GM19025 (cell line): ENCODE measurements around the gene SNX22.

Experiments
- ATAC-seq: cut with Tn5 transposase; IDR thresholded peaks from one replicate; pipeline ENCODE4 v1.9.1; 2021; ENCODE audit warnings: mild to moderate bottlenecking, low read depth, moderate library complexity; ENCODE audit not compliant: unreplicated experiment

The SNX22 gene

DNA sequence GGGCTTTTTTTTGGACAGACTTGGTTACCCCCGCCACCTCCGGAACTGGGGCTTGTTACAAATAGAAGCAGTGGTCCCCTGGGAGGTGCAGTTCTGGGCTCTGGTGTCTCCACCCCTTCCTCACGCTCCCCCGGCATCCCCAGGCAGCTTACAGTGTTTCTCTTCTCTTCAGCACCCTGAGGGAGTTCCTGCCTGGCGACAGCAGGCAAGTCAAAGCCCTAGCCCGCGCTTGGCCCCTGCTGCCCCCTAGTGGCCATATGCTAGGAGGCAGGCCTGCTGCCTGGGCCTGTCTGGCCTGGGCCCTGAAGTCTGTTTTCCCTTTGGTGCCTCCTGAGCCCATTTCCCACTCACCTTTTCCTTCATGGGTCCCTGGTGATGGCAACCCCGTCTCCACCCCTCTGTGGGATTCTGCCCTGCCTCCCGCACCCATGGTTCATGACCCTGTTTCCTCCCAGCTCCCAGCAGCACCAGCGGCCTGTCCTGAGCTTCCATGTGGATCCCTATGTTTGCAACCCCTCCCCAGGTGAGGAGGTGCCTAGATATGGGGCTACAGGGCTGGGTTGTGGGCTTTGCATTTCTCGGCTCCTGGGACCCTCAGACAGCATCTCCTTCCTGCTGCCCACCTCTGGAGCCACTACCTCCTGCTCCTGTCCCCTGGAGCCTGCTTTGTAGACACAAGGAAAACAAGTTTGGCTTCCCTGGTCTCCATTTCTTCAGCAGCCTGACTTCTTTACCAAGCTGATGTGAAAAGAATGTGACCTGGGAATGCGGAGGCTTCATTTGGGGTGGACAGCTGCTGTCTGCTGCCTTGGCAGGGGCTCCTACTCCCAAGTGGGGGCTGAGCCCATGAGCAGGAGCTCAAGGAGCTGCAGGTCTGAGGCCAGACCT, 2.2 kb downstream of the SNX22 start:
- ATAC-seq: peak; percentile 47

DNA sequence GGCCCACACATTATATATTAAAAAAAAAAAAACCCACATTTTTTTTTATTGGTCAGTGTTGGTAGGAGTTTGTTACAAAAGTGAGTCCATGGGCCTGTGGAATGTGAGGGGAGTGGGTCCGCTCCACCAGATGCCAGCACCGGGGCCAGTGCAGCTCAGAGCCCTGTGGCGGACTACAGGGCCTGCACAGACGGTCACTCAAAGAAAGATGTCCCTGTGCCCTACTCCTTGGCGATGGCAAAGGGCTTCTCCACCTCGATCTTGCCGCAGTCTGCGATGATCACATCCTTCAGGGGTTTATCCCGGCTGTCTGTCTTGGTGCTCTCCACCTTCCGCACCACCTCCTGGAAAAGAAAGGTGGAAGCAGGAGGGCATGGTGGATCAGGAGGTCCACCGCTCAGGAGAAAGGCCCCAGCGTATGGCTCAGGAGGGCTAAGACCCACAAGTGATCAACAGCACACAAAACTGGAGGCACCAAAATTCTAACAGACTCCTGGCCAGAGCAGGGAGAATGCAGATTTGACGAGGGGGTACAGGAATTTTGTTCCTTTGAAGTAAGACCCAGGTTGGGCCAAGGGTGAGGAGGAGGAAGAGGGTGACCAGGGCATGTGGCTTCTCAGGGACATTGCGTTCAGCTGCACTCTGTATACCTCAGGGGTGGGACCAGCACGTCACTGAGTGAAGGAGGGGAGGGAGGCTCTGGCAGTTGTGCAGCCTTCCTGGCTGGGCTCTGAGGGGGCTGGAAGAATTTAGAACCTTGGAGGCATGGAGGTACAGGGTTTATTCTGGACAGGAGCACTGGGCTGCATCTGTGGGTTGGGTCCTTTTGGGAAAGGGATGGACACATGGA, 4.5 kb downstream of the SNX22 start:
- no peak for ATAC-seq

DNA sequence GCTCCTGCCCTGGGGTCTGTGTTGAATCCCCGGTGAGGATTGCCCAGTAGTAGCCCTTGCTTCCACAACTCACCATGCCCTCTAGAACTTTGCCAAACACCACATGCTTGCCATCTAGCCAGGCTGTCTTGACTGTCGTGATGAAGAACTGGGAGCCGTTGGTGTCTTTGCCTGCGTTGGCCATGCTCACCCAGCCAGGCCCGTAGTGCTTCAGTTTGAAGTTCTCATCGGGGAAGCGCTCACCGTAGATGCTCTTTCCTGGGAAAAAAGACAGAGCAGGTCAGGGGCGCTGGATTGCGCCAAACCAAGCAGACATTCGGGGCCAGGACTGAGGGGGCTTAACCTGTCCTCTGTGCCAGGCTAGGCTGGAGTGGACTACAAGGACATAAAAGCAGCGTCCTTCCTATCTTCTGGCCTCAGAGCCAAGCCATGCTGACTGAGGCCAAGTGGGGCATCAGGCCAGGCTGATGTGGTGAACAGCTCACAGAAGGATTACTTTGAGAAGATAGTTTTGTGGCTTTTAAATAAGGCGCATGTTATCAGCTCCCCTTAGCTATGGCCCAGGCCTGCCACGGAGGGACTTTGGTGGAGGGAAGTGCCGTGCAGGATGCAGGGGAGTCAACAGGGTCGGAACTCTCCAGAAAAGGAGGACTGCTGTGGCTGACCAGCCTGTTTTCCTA, 5.3 kb downstream of the SNX22 start:
- no peak for ATAC-seq

DNA sequence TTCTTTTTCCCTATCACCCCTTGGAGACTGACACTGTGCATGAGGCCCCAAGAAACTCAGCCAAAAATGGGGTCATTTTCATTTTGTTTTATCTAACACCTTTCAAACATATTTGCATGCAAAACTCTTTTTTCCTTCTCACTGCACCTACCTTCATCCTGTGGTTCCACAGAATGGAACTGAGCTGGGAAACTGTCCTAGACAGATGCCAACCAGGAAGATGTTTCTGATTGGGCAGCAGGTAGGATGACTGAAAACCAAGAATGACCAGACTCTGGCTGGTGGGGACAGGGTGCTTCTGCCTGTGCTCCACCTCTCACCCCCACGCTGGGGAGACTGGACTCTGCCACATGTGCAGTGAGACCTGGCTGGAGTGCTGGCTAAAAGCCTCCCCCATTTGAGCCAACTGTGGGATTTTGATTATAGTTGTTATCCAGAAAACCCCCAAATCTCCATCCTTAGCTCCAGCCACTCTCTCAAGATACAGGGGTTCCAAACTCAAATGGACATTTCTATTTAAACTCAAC, 6.1 kb downstream of the SNX22 start:
- no peak for ATAC-seq

DNA sequence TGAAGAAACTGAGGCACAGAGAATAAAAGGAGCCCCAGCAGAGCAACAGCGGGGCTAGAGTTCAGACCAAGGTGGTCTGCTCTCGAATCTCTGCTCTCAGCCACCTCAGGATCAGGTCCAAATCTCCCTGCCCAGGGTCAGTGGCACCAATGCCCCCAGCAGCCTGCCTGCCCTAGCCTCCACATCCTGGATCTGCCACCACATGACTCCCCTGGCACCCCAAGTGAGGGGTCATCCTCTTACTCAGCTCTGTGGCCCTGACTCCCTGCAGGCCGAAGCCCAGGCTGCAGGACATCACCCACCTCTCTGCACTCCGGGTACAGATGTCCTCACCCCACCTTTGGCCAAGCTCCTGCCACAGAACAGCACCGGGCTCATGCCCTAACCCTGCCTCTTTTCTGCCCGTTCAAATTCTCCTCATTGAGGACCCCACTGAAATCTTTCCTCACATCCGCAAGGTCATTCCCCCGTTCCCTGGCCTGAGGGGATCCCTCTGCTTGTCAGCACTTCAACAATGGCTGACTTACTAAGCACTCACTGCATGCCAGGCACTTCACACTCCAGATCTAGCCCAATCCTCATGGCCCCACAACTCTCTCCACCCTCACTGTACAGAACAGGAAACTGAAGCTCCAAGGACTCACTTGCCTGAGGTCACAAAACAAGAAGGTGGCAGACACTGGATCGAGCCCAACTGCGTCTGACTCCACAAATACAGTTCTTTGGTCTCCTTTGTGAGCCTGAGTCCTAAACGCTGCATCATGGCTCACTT, 7.0 kb downstream of the SNX22 start:
- ATAC-seq: no peak

DNA sequence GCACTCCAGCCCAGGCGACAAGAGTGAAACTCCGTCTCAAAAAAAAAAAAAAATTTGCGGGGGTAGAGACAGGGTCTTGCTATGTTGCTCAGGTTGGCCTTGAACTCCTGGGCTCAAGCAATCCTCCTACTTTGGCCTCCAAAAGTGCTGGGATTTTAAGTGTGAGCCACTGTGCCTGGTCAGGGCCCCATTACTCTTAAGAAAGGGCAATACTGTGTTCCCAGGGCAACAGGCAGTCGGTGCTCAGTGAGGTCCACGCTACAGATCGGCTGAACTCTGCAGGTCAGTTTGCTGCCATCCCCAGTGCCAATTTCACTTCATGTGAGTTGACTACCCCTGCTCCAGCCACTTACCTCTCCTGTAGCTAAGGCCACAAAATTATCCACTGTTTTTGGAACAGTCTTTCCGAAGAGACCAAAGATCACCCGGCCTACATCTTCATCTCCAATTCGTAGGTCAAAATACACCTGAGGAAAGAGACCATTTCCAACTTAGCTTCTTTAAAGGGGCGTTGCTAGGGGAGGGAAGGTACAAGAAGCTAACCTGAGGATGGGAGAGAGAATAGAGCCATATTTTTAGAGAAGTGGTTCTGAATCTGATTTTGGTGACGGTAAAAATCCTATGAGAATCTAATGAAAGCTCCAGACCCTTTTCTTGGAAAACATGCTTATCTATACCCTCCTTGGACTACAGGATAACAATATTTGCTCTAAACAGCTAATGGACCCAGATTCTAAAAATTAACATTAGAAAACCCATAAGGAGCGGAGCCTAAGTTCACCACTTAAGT, 10.4 kb downstream of the SNX22 start:
- no peak for ATAC-seq

DNA sequence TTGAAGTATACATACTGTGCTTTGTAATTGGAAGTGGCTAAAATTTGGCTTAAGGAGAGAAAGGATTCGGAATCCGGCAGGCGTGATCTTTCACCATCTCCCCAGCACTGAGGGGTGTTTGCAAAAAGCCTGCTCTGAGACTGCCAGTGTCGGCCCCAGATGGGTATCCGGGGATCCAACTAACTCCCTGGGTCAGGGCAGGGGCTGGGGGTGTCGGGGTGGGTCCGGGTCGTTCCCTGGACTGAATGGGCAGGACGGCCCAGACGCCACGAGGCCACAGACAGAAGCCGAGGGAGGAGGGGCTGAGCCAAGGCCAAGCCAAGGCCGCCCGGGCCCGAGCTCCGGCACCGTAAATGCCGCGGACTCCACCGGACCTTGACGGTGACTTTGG, 10.9 kb downstream of the SNX22 start:
- ATAC-seq: peak; percentile 18

DNA sequence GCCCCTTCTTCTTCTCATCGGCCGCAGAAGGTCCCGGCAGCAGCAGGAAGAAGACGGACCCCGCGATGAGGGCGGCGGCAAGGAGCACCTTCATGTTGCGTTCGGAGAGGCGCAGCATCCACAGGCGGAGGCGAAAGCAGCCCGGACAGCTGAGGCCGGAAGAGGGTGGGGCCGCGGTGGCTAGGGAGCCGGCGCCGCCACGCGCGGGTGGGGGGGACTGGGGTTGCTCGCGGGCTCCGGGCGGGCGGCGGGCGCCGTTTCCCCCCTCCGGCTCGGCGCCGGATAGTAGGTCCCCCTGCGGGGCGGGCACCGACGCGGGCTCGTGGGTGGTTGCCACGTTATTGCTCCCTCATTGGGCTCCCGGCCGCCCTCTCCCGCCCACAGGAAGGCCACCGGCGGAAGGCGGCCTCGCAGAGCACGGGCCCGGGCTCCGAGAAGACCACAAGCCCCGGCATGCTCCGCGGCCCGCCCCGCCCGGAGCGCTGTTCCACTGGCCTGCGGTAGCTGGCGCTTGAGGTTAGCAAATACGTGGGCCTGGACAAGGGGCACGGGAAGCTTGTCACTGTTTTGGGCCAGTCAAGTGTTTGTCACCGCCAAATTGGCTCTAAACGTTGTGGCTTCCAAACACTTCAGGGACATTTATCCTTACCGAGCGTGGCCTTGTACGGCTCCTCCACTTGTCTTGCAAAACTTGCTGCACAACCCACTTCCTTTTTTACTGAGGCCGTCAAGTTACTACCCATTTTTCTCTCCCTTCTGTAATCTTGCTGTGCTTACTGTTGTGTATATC, 11.5 kb downstream of the SNX22 start, which contains the start of gene PPIB:
Gene PPIB (minus strand): TSS at position 154 of the 790 bp plus-strand sequence. CDS start 36 bp downstream, at position 118.
- ATAC-seq: peak; percentile 89

DNA sequence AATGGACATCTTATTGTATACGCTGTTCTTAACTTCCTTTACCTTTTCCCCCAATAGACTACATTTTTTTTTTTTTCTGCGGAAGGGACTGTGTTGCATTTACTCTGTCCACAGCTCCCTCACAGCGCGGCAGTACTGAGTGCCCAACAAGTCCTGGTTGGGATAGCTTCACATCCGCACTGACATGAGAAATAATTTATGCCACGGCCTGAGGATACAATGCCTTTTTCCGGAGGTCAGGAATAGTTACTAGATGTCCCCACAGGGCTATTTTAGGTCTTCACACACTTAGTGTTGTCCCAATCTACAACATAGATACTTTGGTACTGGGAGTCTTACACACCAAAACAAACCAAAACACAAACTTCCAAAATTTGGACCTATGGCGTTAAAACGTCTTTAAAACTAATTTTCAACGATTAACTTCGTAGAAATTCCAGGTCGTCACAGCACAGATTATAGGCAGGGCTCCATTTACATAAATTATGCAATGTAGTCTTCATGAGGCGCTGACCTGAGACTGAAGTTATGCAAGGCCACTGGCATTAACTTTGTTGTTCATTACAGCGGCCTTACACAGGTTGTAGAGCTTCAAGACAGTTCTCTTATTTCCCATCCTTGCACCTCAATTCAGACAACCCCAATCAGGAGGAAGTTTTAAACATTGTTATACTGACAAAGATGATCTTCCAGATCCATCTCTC, 12.3 kb downstream of the SNX22 start:
- no peak for ATAC-seq

DNA sequence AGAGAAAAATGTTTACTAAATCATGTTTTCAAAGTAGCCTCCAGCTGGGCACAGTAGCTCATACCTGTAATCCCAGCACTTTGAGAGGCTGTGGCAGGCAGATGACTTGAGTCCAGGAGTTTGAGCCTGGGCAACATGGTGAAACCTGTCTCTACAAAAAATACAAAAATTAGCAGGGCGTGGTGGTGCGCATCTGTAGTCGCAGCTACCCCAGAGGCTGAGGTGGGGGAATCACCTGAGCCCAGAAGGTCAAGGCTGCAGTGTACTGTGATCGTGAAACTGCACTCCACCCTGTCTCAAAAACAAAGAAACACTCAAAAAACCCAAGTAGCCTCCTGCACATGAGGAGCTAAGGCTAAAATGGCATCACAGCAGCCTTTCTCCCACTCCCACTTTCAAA, 12.9 kb downstream of the SNX22 start:
- ATAC-seq: no peak

DNA sequence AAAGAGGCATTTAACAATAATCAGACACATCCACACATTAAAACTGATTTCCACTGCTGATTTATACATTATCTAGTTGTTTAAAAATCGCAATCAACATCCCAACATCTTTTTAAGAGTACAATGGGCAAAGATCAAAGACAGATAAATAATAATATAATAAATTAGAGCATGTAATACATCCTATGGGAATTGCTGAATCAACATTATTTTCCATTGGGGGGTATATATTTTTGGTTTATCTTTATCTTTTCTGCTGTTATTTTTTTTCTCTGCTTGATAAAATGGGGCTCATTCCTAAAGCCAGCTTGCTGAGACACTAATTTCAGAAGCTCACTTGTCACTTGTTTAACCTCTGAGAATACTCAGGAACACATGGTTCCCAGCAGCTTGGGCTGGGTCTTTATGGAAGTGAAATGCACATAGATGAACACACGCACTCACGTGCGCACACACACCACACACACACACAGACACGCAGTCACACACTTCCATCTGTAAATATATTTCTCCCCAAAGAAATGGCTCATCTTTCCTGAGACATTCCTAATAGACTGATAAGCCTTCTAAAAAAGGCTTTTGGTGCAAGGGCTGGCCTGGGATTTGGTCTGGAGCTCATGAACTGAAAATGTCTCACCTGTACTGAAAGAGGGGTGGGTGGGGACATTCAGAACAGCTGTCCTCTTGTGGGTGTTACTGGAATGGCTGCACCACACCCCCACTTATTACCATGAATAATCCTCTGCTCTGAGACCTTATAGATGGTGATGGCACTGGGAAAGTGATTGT, 14.8 kb downstream of the SNX22 start:
- ATAC-seq: no peak

DNA sequence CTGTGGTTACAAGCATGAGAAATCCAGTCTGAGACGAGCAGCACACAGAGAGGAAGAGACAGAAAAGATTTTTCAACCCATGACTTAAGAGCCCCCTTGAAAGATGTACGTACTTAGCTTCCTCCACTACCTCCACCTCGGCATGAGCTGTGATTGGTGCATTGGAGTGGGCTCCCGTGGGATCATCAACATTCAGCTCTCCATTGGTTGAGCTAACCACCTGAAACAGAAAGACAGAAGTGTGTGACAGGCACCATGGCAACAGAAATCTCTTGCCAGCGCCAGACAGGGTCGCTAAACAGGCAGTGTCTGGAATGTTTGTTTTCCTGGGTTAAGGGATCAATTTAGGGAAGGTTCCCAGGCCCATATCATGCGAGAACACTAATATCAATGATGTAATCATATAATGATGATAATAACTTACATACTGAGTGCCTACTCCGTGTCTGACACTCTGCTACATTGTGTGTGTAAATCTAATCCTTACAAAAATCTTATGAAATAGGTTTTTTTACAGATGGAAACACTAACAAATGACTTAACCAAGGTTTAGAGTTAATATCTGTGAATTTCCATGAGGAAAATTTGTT, 28.8 kb downstream of the SNX22 start:
- ATAC-seq: peak; percentile 61

DNA sequence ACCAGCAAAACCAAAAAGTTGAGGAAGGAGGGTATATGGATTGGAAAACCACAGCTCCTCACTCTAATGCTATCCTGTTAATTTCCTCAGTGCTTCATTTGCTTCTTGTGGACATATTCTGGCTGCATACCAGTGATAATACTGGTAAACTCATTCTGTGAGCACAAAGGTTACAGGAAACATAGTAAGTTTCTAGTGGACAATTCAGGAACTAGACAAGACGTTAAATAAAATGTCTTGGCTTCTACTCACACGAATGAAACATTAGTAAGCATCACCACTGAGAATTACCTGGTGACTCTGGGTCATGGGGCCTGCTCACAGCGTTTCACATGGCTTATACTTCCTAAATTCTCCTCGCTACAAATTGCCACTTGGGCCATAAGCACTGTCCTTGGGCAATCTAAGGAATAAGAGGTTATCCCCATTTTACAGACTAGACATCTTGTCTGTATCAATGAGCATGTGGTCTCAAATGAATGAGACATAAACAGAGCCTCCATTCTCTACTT, 31.4 kb downstream of the SNX22 start:
- no peak for ATAC-seq

DNA sequence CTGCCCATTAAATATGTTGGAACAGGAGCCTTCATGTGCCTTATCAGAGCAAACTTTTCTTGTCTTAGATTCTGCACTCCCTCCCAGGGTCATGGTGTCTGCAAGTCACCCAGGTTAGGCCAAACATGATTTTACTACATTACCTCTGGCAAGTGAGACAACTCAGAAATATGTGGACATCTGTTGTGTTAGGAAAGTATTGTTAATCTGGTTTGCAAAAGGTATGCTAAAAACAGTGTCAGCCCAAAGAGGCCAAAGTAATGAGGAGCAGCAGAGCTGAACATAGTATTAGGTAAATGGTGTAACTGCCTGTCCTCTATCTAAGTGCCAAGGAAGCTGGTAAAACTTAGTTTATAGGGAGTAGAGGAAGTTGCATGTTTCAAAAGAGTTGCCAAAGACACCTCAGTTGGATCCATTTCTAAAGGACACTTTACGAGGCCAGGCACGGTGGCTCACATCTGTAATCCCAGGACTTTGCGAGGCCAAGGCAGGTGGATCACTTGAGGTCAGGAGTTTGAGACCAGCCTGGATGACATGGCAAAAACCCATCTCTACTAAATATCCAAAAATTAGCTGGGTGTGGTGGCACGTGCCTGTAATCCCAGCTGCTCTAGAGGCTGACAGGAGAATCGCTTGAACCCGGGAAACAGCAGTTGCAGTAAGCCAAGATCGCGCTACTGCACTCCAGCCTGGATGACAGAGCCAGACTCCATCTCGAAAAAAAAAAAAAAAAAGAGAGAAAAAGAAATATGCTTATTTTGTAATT, 33.8 kb downstream of the SNX22 start:
- no peak for ATAC-seq

DNA sequence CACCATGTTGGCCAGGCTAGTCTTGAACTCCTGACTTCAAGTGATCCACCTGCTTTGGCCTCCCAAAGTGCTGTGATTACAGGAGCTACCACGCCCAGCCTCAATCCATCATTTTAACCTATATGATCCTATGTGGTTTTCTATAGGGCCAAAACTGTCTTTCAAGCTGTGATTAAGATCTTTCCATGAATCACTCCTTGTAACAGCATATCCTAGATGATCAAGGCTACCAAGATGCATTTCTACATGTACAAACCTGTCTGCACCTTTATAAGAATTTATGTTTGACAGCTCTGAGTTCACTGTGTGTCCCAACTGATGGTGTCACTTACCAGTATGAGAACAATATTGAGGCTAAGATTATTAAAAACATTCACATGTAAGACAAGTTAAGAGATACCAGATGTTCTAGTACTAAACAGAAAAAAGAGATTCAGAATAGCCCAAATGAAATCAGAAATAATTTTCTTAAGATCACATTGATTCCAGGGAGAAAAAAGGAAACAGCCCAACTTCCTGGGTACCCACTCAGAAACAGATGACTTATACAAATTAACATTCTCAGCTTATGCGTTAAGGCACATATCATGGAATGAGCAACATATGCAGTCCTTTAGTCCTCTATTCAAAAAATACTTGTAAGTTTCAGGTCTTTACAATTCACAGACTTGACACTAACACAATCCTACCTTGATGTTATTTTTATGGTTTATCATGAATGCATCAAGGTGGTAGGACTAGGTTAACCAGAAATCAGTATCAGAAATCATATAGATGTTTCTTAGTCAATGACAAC, 36.1 kb downstream of the SNX22 start:
- no peak for ATAC-seq
